NCI-H187 (cell line): ENCODE results near the gene SLC2A8.

Experiments
- DNase-seq, 2 experiments: peaks; one replicate each; lab custom pipeline; 2025; lab: John Stamatoyannopoulos, UW

Gene SLC2A8

GRCh38 chr9:127382541-127382940, 14.4 kb upstream of the SLC2A8 start:
- no peak for DNase-seq

GRCh38 chr9:127384016-127384730, 12.8 kb upstream of the SLC2A8 start:
- DNase-seq = no peak

- DNase-seq = no peak
Observed at GRCh38 chr9:127384901-127385300, 12.1 kb upstream of the SLC2A8 start.

GRCh38 chr9:127386249-127386648, 10.7 kb upstream of the SLC2A8 start:
- DNase-seq = no peak

GRCh38 chr9:127386981-127387380, 10.0 kb upstream of the SLC2A8 start:
- no peak for DNase-seq

- no peak for DNase-seq
Observed at GRCh38 chr9:127388037-127388855, 8.7 kb upstream of the SLC2A8 start.

GRCh38 chr9:127388856-127389238, 8.1 kb upstream of the SLC2A8 start:
- DNase-seq = no peak

- DNase-seq = no peak
Observed at GRCh38 chr9:127389381-127390247, 7.4 kb upstream of the SLC2A8 start.

GRCh38 chr9:127390248-127390545, 6.8 kb upstream of the SLC2A8 start:
- no peak for DNase-seq

GRCh38 chr9:127390563-127390962, 6.4 kb upstream of the SLC2A8 start:
- no peak for DNase-seq

- no peak for DNase-seq
Observed at GRCh38 chr9:127392166-127392565, 4.8 kb upstream of the SLC2A8 start.

GRCh38 chr9:127392976-127393375, 4.0 kb upstream of the SLC2A8 start:
- DNase-seq = no peak

GRCh38 chr9:127393645-127394044, 3.3 kb upstream of the SLC2A8 start:
- no peak for DNase-seq

- DNase-seq = no peak
Observed at GRCh38 chr9:127395497-127396252, 1.3 kb upstream of the SLC2A8 start.

- no peak for DNase-seq
Observed at GRCh38 chr9:127396253-127396807, 639 bp upstream of the SLC2A8 start.

- no peak for DNase-seq
Observed at GRCh38 chr9:127397646-127398274, 791 bp downstream of the SLC2A8 start.

- no peak for DNase-seq
Observed at GRCh38 chr9:127398275-127398647, 1.3 kb downstream of the SLC2A8 start.

- DNase-seq = no peak
Observed at GRCh38 chr9:127398715-127399400, 1.9 kb downstream of the SLC2A8 start.

GRCh38 chr9:127399736-127400269, 2.8 kb downstream of the SLC2A8 start:
- no peak for DNase-seq

GRCh38 chr9:127402401-127403090, 5.6 kb downstream of the SLC2A8 start:
- no peak for DNase-seq
